HCT116 (cell line): ENCODE data around the gene PSME2. TPM values are rescaled to one million over a fixed set of nuclear protein-coding genes. Genes with fewer than 3 reads are reported as not detected.

ENCODE experiments used
- ATAC-seq: fragments of 200-7000 bp; cut with Tn5 transposase; 2 replicates; pipeline ENCODE4 v1.9.1; 2020; ENCODE audit warnings: mild to moderate bottlenecking, moderate library complexity
- BruUV-seq: library from RNA; stranded (reverse); fragments of 400-500 nt; replicated peaks from 2 replicates; lab custom pipeline; 2021; lab: Mats Ljungman, UMichigan
- CTCF ChIA-PET: fragments of 300-600 bp; sonication (Branson Sonifier 250); formaldehyde crosslinking; loops from one replicate; lab custom pipeline; 2021; ENCODE audit warnings: antibody characterized with exemption; lab: Charles Lee
- POLR2A ChIA-PET: fragments of 300-600, 350-600 bp; sonication (Branson Sonifier 250); formaldehyde crosslinking; loops from one replicate; lab custom pipeline; 2021; ENCODE audit warnings: antibody characterized with exemption; lab: Charles Lee
- RAD21 ChIA-PET, 2 experiments: fragments of 300-600 bp; sonication (Branson Sonifier 250); formaldehyde crosslinking; loops; one replicate each; lab custom pipeline; 2023; ENCODE audit warnings: low total read pairs in 2 of 2; ENCODE audit not compliant: uncharacterized antibody in 2 of 2, unreplicated experiment in 2 of 2, low non-redundant PET in 1 of 2; lab: Charles Lee
- DNase-seq: peaks from one replicate; pipeline ENCODE4 v3.0.0-alpha.2; 2010; ENCODE audit warnings: low read depth, low spot score
- H2AFZ ChIP-seq: fragments of 200-600 bp; shearing (Covaris generic), sonication (generic); 2 replicates; pipeline ENCODE4 v1.6.1; 2017; ENCODE audit warnings: low read depth, mixed run types, mixed read lengths, antibody characterized with exemption, low read length; ENCODE audit not compliant: poor library complexity, severe bottlenecking
- H3K27ac ChIP-seq: 2 replicates; pipeline ENCODE4 v1.5.1; 2012; ENCODE audit warnings: low read depth, low read length
- H3K27me3 ChIP-seq: fragments of 200-600 bp; sonication (generic); 2 replicates; pipeline ENCODE4 v1.6.1; 2016; ENCODE audit warnings: mixed run types, low read length, mixed read lengths; ENCODE audit not compliant: insufficient read depth
- H3K36me3 ChIP-seq, 2 experiments: fragments of 200-500 bp in 1 of 2; fragments of 200-600 bp in 1 of 2; sonication (Bioruptor generic) in 1 of 2; sonication (generic) in 1 of 2; 2 replicates each; pipeline versions ENCODE4 v1.5.1 to v1.6.1; 2014 to 2016; ENCODE audit warnings: low read length in 2 of 2, inconsistent platforms in 1 of 2, mixed read lengths in 1 of 2, mixed run types in 1 of 2; ENCODE audit not compliant: insufficient read depth in 2 of 2, control insufficient read depth in 1 of 2
- H3K4me1 ChIP-seq, 2 experiments: fragments of 200-600 bp in 1 of 2; sonication (generic) in 1 of 2; 2 replicates each; pipeline versions ENCODE4 v1.5.1 to v1.6.1; 2012 to 2017; ENCODE audit warnings: low read length in 2 of 2, inconsistent platforms in 1 of 2, mild to moderate bottlenecking in 1 of 2, mixed read lengths in 1 of 2, mixed run types in 1 of 2, moderate library complexity in 1 of 2; ENCODE audit not compliant: insufficient read depth in 2 of 2, control insufficient read depth in 1 of 2
- H3K4me2 ChIP-seq: fragments of 200-600 bp; sonication (generic); 2 replicates; pipeline ENCODE4 v1.6.1; 2017; ENCODE audit warnings: mixed run types, low read length, mixed read lengths
- H3K4me3 ChIP-seq, 2 experiments: fragments of 200-600 bp in 1 of 2; sonication (generic) in 1 of 2; replicated peaks in 1 of 2; 2 replicates each; pipeline ENCODE4 v1.5.1; 2011 to 2016; ENCODE audit warnings: low read length in 2 of 2, control low read depth in 1 of 2, low read depth in 1 of 2, mild to moderate bottlenecking in 1 of 2, mixed read lengths in 1 of 2, mixed run types in 1 of 2
- H3K79me2 ChIP-seq: fragments of 200-600 bp; sonication (generic); 2 replicates; pipeline ENCODE4 v1.6.1; 2017; ENCODE audit warnings: mild to moderate bottlenecking, mixed run types, low read length, moderate library complexity, mixed read lengths; ENCODE audit not compliant: insufficient read depth
- H3K9ac ChIP-seq: fragments of 200-600 bp; sonication (generic); 2 replicates; pipeline ENCODE4 v1.6.1; 2016; ENCODE audit warnings: low read length, mixed read lengths
- H3K9me2 ChIP-seq: fragments of 200-600 bp; sonication (generic), shearing (Covaris generic); 2 replicates; pipeline ENCODE4 v1.6.1; 2017; ENCODE audit warnings: mixed run types, mild to moderate bottlenecking, moderate library complexity; ENCODE audit not compliant: insufficient read depth
- H3K9me3 ChIP-seq, 2 experiments: fragments of 200-500 bp in 1 of 2; fragments of 200-600 bp in 1 of 2; sonication (Bioruptor generic) in 1 of 2; sonication (generic) in 1 of 2; 2 replicates each; pipeline ENCODE4 v1.6.1; 2014 to 2017; ENCODE audit warnings: low read length in 2 of 2, mixed read lengths in 2 of 2, inconsistent platforms in 1 of 2, low read depth in 1 of 2, mild to moderate bottlenecking in 1 of 2, mixed run types in 1 of 2, moderate library complexity in 1 of 2; ENCODE audit not compliant: control insufficient read depth in 1 of 2, insufficient read depth in 1 of 2
- H4K20me1 ChIP-seq: fragments of 200-600 bp; sonication (generic), shearing (Covaris generic); 2 replicates; pipeline ENCODE4 v1.6.1; 2017; ENCODE audit warnings: mixed run types, mild to moderate bottlenecking, moderate library complexity; ENCODE audit not compliant: insufficient read depth
- ELF1 ChIP-seq: IDR thresholded peaks from 2 replicates; pipeline ENCODE4 v1.6.1; 2012; ENCODE audit warnings: low read depth, borderline replicate concordance
- EZH2 ChIP-seq: fragments of 200-600 bp; sonication (generic); IDR thresholded peaks from 2 replicates; pipeline ENCODE4 v1.6.1; 2017; ENCODE audit warnings: antibody characterized with exemption, mixed run types
- REST ChIP-seq: IDR thresholded peaks from 2 replicates; pipeline ENCODE4 v1.6.1; 2012; ENCODE audit warnings: low read depth
- TCF7L2 ChIP-seq: IDR thresholded peaks from 2 replicates; pipeline ENCODE4 v1.7.0; 2011; ENCODE audit warnings: borderline replicate concordance, inconsistent platforms; ENCODE audit not compliant: insufficient read depth, insufficient read length; ENCODE audit errors: extremely low read depth
- intact Hi-C: fragments of 100-400 bp; cut with micrococcal nuclease; formaldehyde crosslinking; loops from 2 replicates; pipeline ENCODE4 v1.10.0; 2022
- total RNA-seq: library from RNA; stranded (reverse); gene quantifications from one replicate; pipeline ENCODE4 v1.2.1, GENCODE V29; 2021; ENCODE audit not compliant: unreplicated experiment
- TF ChIP-seq, protein P1 (sequence below), 3 experiments: fragments of 200-600 bp in 1 of 3; sonication (generic) in 1 of 3; IDR thresholded peaks in 2 of 3; conservative IDR thresholded peaks in 1 of 3; 2 replicates each; pipeline ENCODE4 v1.5.1; 2012 to 2017; ENCODE audit warnings: low read depth in 2 of 3, low read length in 2 of 3, antibody characterized with exemption in 1 of 3, borderline replicate concordance in 1 of 3, control low read depth in 1 of 3, mild to moderate bottlenecking in 1 of 3, mixed read lengths in 1 of 3, mixed run types in 1 of 3, moderate library complexity in 1 of 3; ENCODE audit not compliant: insufficient read depth in 1 of 3

PSME2 gene
- total RNA-seq, 1 experiment from 2014 or later, result 160 TPM

- ChIA-PET RAD21 (interaction anchor here in 1 of 2 experiments (1.2 to 1.5 kb wide), 2 partner anchors 11 to 21 kb away, joined by 4 to 5 read pairs; partner anchors contain the start of genes DCAF11 and NRL), POLR2A (interaction anchor here (0.8 to 3.5 kb wide), 9 partner anchors 9 to 107 kb away, joined by 3 to 32 read pairs (median 4); partner anchors contain the start of genes CHMP4A, DCAF11, IPO4 and NRL), CTCF (interaction anchor here (0.9 to 1.4 kb wide), 5 partner anchors 21 to 77 kb away, joined by 3 to 7 read pairs (median 4); partner anchors contain the start of genes DCAF11 and IRF9)
- Histone ChIP-seq H3K9me3 (no peaks in the 10 kb centered on the region), H3K9me2 (no peaks in the 10 kb centered on the region), H3K36me3 (peaks cover 16 to 21% of the 10 kb centered on the region in 2 experiments), H3K4me1 (peaks cover 20 to 38% of the 10 kb centered on the region in 2 experiments), H2AFZ (no peak overlapping the region), H3K79me2 (peaks cover 33% of the 10 kb centered on the region), H4K20me1 (no peaks in the 10 kb centered on the region), H3K4me3 (peak overlapping the region; percentile 71 to 94), H3K27ac (peak overlapping the region; percentile 72), H3K9ac (peak overlapping the region; percentile 89), H3K4me2 (peak overlapping the region; percentile 85), H3K27me3 (no peaks in the 10 kb centered on the region)
- intact Hi-C loops, result no loop called here
- BruUV-seq, result no TSS peak
- ATAC-seq, result no peak
- TF ChIP-seq REST (no peak), TCF7L2 (no peak), ELF1 (no peak), EZH2 (no peak)
- TF ChIP-seq, protein P1, sequence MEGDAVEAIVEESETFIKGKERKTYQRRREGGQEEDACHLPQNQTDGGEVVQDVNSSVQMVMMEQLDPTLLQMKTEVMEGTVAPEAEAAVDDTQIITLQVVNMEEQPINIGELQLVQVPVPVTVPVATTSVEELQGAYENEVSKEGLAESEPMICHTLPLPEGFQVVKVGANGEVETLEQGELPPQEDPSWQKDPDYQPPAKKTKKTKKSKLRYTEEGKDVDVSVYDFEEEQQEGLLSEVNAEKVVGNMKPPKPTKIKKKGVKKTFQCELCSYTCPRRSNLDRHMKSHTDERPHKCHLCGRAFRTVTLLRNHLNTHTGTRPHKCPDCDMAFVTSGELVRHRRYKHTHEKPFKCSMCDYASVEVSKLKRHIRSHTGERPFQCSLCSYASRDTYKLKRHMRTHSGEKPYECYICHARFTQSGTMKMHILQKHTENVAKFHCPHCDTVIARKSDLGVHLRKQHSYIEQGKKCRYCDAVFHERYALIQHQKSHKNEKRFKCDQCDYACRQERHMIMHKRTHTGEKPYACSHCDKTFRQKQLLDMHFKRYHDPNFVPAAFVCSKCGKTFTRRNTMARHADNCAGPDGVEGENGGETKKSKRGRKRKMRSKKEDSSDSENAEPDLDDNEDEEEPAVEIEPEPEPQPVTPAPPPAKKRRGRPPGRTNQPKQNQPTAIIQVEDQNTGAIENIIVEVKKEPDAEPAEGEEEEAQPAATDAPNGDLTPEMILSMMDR (IDR thresholded peaks at IDR 0.05 in 2 of 3, conservative IDR thresholded peaks at IDR 0.05 in 1 of 3; ENCODE audit: borderline replicate concordance in 1 of 3, insufficient read depth in 1 of 3, low read depth in 2 of 3, low read length in 2 of 3), result no peak
- no peak for DNase-seq
These were observed 10.9 kb downstream of the PSME2 start for GRCh38 chr14:24135584-24135833.
